HepG2 (cell line): ENCODE data around the gene DEFB129. TPM values are rescaled to one million over a fixed set of nuclear protein-coding genes. Genes with fewer than 3 reads are reported as not detected.

ENCODE experiments used
- ERF ChIP-seq: IDR thresholded peaks from 2 replicates; pipeline ENCODE4 v1.6.1; 2018; ENCODE audit warnings: missing biosample characterization, missing genetic modification reagents
- HNF4G ChIP-seq, 2 experiments: sonication (generic) in 1 of 2; formaldehyde crosslinking in 1 of 2; IDR thresholded peaks; 2 replicates each; pipeline versions ENCODE4 v1.4.0 to v1.6.1; 2011 to 2020; ENCODE audit warnings: borderline replicate concordance in 2 of 2, low read depth in 2 of 2, mild to moderate bottlenecking in 2 of 2, low read length in 1 of 2, missing genetic modification reagents in 1 of 2, moderate library complexity in 1 of 2
- MED1 ChIP-seq: sonication (generic); formaldehyde crosslinking; IDR thresholded peaks from 2 replicates; pipeline ENCODE4 v1.4.0; 2020; ENCODE audit warnings: missing genetic modification reagents
- PLRG1 ChIP-seq: fragments of 450-650 bp; conservative IDR thresholded peaks from 2 replicates; pipeline ENCODE4 v1.6.1; 2016
- RFX3 ChIP-seq: IDR thresholded peaks from 2 replicates; pipeline ENCODE4 v1.6.1; 2016; ENCODE audit warnings: missing biosample characterization, missing genetic modification reagents
- SYNCRIP ChIP-seq: fragments of 200-400 bp; formaldehyde crosslinking; IDR thresholded peaks from 2 replicates; pipeline ENCODE4 v1.6.1; 2018; ENCODE audit warnings: mild to moderate bottlenecking, low read depth, low read length; ENCODE audit not compliant: insufficient read depth
- TOE1 ChIP-seq: sonication (generic); formaldehyde crosslinking; IDR thresholded peaks from 2 replicates; pipeline ENCODE4 v1.4.0; 2020; ENCODE audit warnings: mild to moderate bottlenecking, missing genetic modification reagents
- ZNF12 ChIP-seq: sonication (generic); formaldehyde crosslinking; IDR thresholded peaks from 2 replicates; pipeline ENCODE4 v1.5.0; 2020; ENCODE audit warnings: missing genetic modification reagents
- ZNF234 ChIP-seq: sonication (generic); formaldehyde crosslinking; conservative IDR thresholded peaks from 2 replicates; pipeline ENCODE4 v1.5.1; 2020; ENCODE audit warnings: mild to moderate bottlenecking, missing genetic modification reagents
- ZNF331 ChIP-seq: sonication (generic); formaldehyde crosslinking; IDR thresholded peaks from 2 replicates; pipeline ENCODE4 v1.4.0; 2020; ENCODE audit warnings: missing genetic modification reagents
- ZNF343 ChIP-seq: sonication (generic); formaldehyde crosslinking; IDR thresholded peaks from 2 replicates; pipeline ENCODE4 v1.4.0; 2020; ENCODE audit warnings: mild to moderate bottlenecking, missing genetic modification reagents
- ZSCAN29 ChIP-seq: sonication (generic); formaldehyde crosslinking; conservative IDR thresholded peaks from 2 replicates; pipeline ENCODE4 v1.4.0; 2020; ENCODE audit warnings: mild to moderate bottlenecking, missing genetic modification reagents
- polyA plus RNA-seq, 8 experiments: library from polyadenylated mRNA; depleted of rRNA in 3 of 8; stranded (reverse) in 7 of 8; unstranded in 1 of 8; fragments of >200 nt; fragmentation: Illumina TruSeq in 4 of 8; extraction: Trizol in 4 of 8; gene quantifications; 2 replicates each; pipeline versions ENCODE4 v1.2.1 to v1.2.3, GENCODE V29; 2011 to 2016; ENCODE audit warnings: low read depth in 4 of 8, missing spikeins in 1 of 8, mixed read lengths in 1 of 8; ENCODE audit not compliant: insufficient read depth in 1 of 8
- total RNA-seq, 5 experiments: library from RNA; depleted of rRNA; stranded (reverse); fragments of >200 nt; fragmentation: Illumina TruSeq; extraction: Trizol; gene quantifications; 2 replicates each; pipeline ENCODE4 v1.2.3, GENCODE V29; 2016; ENCODE audit warnings: low read depth in 1 of 5
- TF ChIP-seq, protein P1 (sequence below): sonication (generic); formaldehyde crosslinking; IDR thresholded peaks from 2 replicates; pipeline ENCODE4 v1.4.0; 2020; ENCODE audit warnings: mild to moderate bottlenecking, missing genetic modification reagents
- TF ChIP-seq, protein P2 (sequence below): sonication (generic); formaldehyde crosslinking; conservative IDR thresholded peaks from 2 replicates; pipeline ENCODE4 v1.8.1; 2023; ENCODE audit warnings: missing genetic modification reagents
- TF ChIP-seq, protein P3 (sequence below): sonication (generic); formaldehyde crosslinking; conservative IDR thresholded peaks from 2 replicates; pipeline ENCODE4 v1.5.0; 2020; ENCODE audit warnings: missing genetic modification reagents
- TF ChIP-seq, protein P4 (sequence below): sonication (generic); formaldehyde crosslinking; IDR thresholded peaks from 2 replicates; pipeline ENCODE4 v1.9.0; 2021; ENCODE audit warnings: missing genetic modification reagents, borderline replicate concordance

DEFB129 gene
- total and polyA plus RNA-seq, 2 of the 13 experiments (the other 11 are each of a cell fraction or from before 2014, with no cell fraction given): not detected

DNA sequence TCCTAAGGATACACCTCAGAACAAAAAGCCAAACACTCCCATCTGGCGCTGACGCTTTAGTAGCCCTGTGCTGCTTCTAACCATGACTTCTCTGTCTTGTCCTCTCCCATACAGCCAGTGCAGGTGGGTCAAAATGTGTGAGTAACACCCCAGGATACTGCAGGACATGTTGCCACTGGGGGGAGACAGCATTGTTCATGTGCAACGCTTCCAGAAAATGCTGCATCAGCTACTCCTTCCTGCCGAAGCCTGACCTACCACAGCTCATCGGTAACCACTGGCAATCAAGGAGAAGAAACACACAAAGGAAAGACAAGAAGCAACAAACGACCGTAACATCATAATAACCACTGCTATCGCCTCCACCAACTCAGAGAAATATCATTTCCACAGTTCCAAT lies 31.9 kb downstream of the DEFB129 start (continued):
- TF ChIP-seq, protein P1, sequence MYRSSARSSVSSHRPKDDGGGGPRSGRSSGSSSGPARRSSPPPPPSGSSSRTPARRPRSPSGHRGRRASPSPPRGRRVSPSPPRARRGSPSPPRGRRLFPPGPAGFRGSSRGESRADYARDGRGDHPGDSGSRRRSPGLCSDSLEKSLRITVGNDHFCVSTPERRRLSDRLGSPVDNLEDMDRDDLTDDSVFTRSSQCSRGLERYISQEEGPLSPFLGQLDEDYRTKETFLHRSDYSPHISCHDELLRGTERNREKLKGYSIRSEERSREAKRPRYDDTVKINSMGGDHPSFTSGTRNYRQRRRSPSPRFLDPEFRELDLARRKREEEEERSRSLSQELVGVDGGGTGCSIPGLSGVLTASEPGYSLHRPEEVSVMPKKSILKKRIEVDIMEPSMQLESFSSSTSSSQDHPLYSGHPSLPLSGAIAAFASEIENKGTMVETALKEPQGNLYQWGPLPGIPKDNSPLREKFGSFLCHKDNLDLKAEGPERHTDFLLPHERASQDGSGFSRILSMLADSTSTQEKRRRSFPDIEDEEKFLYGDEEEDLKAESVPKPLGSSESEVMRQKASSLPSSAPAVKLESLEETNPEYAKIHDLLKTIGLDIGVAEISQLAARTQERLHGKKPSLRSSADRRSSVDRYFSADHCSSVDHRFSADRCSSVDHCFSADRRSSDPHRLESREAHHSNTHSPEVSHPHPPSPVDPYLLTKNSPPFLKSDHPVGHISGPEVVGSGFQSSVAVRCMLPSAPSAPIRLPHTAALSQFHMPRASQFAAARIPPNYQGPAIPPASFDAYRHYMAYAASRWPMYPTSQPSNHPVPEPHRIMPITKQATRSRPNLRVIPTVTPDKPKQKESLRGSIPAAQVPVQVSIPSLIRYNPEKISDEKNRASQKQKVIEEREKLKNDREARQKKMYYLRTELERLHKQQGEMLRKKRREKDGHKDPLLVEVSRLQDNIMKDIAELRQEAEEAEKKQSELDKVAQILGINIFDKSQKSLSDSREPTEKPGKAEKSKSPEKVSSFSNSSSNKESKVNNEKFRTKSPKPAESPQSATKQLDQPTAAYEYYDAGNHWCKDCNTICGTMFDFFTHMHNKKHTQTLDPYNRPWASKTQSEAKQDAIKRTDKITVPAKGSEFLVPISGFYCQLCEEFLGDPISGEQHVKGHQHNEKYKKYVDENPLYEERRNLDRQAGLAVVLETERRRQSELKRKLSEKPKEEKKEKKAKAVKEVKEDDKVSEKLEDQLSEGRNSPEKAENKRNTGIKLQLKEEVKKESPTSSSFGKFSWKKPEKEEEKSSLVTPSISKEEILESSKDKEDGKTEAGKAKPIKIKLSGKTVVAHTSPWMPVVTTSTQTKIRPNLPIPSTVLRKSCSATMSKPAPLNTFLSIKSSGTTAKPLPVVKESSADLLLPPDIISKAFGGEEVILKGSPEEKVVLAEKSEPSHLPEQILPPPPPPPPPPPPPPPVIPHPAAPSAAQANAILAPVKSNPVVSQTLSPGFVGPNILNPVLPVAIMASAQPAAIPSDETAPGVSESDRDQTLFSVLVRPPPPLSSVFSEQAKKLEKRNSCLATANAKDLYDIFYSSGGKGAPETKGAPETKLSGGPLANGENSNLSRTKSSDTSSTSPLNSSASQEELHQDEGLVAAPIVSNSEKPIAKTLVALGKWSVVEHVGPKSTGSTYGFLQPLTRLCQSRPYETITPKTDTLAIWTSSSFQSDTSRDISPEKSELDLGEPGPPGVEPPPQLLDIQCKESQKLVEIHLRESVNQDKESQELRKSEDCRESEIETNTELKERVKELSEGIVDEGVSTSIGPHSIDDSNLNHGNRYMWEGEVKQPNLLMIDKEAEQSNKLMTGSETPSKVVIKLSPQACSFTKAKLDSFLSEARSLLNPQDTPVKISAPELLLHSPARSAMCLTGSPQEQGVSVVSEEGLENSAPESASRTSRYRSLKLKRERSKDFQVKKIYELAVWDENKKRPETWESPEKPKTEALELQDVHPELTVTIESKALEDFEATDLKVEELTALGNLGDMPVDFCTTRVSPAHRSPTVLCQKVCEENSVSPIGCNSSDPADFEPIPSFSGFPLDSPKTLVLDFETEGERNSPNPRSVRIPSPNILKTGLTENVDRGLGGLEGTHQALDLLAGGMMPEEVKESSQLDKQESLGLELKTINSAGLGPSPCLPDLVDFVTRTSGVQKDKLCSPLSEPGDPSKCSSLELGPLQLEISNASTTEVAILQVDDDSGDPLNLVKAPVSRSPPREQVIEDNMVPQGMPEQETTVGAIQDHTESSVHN (CRISPR knock-in tag): 0 out of 2 replicates have a peak, but pooled peaks have one; percentile 75
- TF ChIP-seq, protein P2, sequence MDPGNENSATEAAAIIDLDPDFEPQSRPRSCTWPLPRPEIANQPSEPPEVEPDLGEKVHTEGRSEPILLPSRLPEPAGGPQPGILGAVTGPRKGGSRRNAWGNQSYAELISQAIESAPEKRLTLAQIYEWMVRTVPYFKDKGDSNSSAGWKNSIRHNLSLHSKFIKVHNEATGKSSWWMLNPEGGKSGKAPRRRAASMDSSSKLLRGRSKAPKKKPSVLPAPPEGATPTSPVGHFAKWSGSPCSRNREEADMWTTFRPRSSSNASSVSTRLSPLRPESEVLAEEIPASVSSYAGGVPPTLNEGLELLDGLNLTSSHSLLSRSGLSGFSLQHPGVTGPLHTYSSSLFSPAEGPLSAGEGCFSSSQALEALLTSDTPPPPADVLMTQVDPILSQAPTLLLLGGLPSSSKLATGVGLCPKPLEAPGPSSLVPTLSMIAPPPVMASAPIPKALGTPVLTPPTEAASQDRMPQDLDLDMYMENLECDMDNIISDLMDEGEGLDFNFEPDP: no peak
- TF ChIP-seq ZNF343 (CRISPR knock-in tag): no peak
- no peak for TF ChIP-seq RFX3 (CRISPR knock-in tag)
- peak; percentile 40; the same call in 1 of the 2 replicates for TF ChIP-seq ERF
- TF ChIP-seq ZNF331 (CRISPR knock-in tag): peak; percentile 45; the same call in 1 of the 2 replicates
- TF ChIP-seq PLRG1: no peak
- TF ChIP-seq, protein P3, sequence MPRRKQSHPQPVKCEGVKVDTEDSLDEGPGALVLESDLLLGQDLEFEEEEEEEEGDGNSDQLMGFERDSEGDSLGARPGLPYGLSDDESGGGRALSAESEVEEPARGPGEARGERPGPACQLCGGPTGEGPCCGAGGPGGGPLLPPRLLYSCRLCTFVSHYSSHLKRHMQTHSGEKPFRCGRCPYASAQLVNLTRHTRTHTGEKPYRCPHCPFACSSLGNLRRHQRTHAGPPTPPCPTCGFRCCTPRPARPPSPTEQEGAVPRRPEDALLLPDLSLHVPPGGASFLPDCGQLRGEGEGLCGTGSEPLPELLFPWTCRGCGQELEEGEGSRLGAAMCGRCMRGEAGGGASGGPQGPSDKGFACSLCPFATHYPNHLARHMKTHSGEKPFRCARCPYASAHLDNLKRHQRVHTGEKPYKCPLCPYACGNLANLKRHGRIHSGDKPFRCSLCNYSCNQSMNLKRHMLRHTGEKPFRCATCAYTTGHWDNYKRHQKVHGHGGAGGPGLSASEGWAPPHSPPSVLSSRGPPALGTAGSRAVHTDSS (CRISPR knock-in tag): no peak
- 0 out of 2 replicates have a peak, but pooled peaks have one; percentile 43 for TF ChIP-seq ZSCAN29 (CRISPR knock-in tag)
- no peak for TF ChIP-seq SYNCRIP
- TF ChIP-seq MED1 (CRISPR knock-in tag): peak; percentile 30; the same call in 1 of the 2 replicates
- TF ChIP-seq, protein P4, sequence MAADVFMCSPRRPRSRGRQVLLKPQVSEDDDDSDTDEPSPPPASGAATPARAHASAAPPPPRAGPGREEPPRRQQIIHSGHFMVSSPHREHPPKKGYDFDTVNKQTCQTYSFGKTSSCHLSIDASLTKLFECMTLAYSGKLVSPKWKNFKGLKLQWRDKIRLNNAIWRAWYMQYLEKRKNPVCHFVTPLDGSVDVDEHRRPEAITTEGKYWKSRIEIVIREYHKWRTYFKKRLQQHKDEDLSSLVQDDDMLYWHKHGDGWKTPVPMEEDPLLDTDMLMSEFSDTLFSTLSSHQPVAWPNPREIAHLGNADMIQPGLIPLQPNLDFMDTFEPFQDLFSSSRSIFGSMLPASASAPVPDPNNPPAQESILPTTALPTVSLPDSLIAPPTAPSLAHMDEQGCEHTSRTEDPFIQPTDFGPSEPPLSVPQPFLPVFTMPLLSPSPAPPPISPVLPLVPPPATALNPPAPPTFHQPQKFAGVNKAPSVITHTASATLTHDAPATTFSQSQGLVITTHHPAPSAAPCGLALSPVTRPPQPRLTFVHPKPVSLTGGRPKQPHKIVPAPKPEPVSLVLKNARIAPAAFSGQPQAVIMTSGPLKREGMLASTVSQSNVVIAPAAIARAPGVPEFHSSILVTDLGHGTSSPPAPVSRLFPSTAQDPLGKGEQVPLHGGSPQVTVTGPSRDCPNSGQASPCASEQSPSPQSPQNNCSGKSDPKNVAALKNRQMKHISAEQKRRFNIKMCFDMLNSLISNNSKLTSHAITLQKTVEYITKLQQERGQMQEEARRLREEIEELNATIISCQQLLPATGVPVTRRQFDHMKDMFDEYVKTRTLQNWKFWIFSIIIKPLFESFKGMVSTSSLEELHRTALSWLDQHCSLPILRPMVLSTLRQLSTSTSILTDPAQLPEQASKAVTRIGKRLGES (CRISPR knock-in tag): no peak
- no peak for TF ChIP-seq ZNF12 (CRISPR knock-in tag)
- no peak for TF ChIP-seq ZNF234 (CRISPR knock-in tag)
- no peak for TF ChIP-seq TOE1 (CRISPR knock-in tag)
- TF ChIP-seq HNF4G (IDR thresholded peaks at IDR 0.05; ENCODE audit: borderline replicate concordance, low read depth, low read length): no peak
- no peak for TF ChIP-seq HNF4G (CRISPR knock-in tag; IDR thresholded peaks at IDR 0.05; ENCODE audit: borderline replicate concordance, low read depth)
